HEK293T (cell line): ENCODE data around the gene CPE.

ENCODE experiments used
- ARNT ChIP-seq: fragments of 450-650 bp; IDR thresholded peaks from 2 replicates; pipeline ENCODE4 v1.6.1; 2017; ENCODE audit warnings: mild to moderate bottlenecking
- BHLHE40 ChIP-seq: fragments of 450-650 bp; IDR thresholded peaks from 2 replicates; pipeline ENCODE4 v1.6.1; 2016; ENCODE audit warnings: mild to moderate bottlenecking, moderate library complexity, borderline replicate concordance
- ELF4 ChIP-seq: fragments of 450-650 bp; IDR thresholded peaks from 2 replicates; pipeline ENCODE4 v1.6.1; 2017; ENCODE audit warnings: antibody characterized with exemption
- FOXA1 ChIP-seq: fragments of 450-650 bp; IDR thresholded peaks from 2 replicates; pipeline ENCODE4 v1.6.1; 2016; ENCODE audit warnings: mild to moderate bottlenecking
- FOXK2 ChIP-seq: fragments of 450-650 bp; IDR thresholded peaks from 2 replicates; pipeline ENCODE4 v1.6.1; 2016; ENCODE audit warnings: mild to moderate bottlenecking
- HDGF ChIP-seq: fragments of 450-650 bp; IDR thresholded peaks from 2 replicates; pipeline ENCODE4 v1.6.1; 2017; ENCODE audit warnings: antibody characterized with exemption, borderline replicate concordance
- L3MBTL2 ChIP-seq: fragments of 450-650 bp; conservative IDR thresholded peaks from 2 replicates; pipeline ENCODE4 v1.6.1; 2016; ENCODE audit warnings: mild to moderate bottlenecking
- NFRKB ChIP-seq: fragments of 450-650 bp; IDR thresholded peaks from 2 replicates; pipeline ENCODE4 v1.6.1; 2016; ENCODE audit warnings: mild to moderate bottlenecking, moderate library complexity
- SP1 ChIP-seq: fragments of 450-650 bp; IDR thresholded peaks from 2 replicates; pipeline ENCODE4 v1.6.1; 2017
- SUZ12 ChIP-seq: fragments of 450-650 bp; IDR thresholded peaks from 2 replicates; pipeline ENCODE4 v1.6.1; 2016; ENCODE audit warnings: mild to moderate bottlenecking

- TF ChIP-seq L3MBTL2 (no peak), HDGF (no peak), SP1 (no peak), ARNT (no peak), FOXA1 (no peak), BHLHE40 (no peak), NFRKB (no peak), SUZ12 (no peak), ELF4 (no peak), FOXK2 (no peak)
Measured at GRCh38 chr4:165508372-165509120, 129.7 kb downstream of the CPE start.
